Osteoblast (primary cell): Measurements from ENCODE around the gene MYF5. TPM values are rescaled to one million over a fixed set of nuclear protein-coding genes. Genes with fewer than 3 reads are reported as not detected.
A peak's percentile ranks its signal among the peaks of the same experiment; 100 is the strongest.

Source experiments
- DNase-seq: peaks from one replicate; pipeline ENCODE4 v3.0.0; 2011; ENCODE audit warnings: low spot score, mixed read lengths; ENCODE audit not compliant: insufficient read length; ENCODE audit errors: missing footprints
- H2AFZ ChIP-seq: 2 replicates; pipeline ENCODE4 v1.6.0; 2011; ENCODE audit warnings: mild to moderate bottlenecking, low read length
- H3K27ac ChIP-seq: 2 replicates; pipeline ENCODE4 v1.5.1; 2011; ENCODE audit warnings: mild to moderate bottlenecking, low read depth, low read length, moderate library complexity
- H3K27me3 ChIP-seq: 2 replicates; pipeline ENCODE4 v1.6.0; 2012; ENCODE audit warnings: mild to moderate bottlenecking, control low read depth, inconsistent platforms, low read length, moderate library complexity; ENCODE audit not compliant: insufficient read depth
- H3K36me3 ChIP-seq: 2 replicates; pipeline ENCODE4 v1.5.1; 2011; ENCODE audit warnings: mild to moderate bottlenecking, low read length, control low read depth, moderate library complexity; ENCODE audit not compliant: insufficient read depth
- H3K4me1 ChIP-seq: 2 replicates; pipeline ENCODE4 v1.5.1; 2011; ENCODE audit warnings: mild to moderate bottlenecking, low read length, control low read depth, moderate library complexity; ENCODE audit not compliant: insufficient read depth
- H3K4me2 ChIP-seq: 2 replicates; pipeline ENCODE4 v1.6.0; 2011; ENCODE audit warnings: mild to moderate bottlenecking, low read length; ENCODE audit not compliant: insufficient read depth
- H3K4me3 ChIP-seq: fragments of 200-600 bp; sonication (generic); 3 replicates; pipeline ENCODE4 v1.5.1; 2012; ENCODE audit warnings: mild to moderate bottlenecking, low read length, inconsistent platforms; ENCODE audit not compliant: insufficient read depth
- H3K79me2 ChIP-seq: 2 replicates; pipeline ENCODE4 v1.6.0; 2012; ENCODE audit warnings: mild to moderate bottlenecking, low read length, control low read depth, inconsistent platforms; ENCODE audit not compliant: insufficient read depth
- H3K9me3 ChIP-seq: 2 replicates; pipeline ENCODE4 v1.5.1; 2011; ENCODE audit warnings: low read depth, low read length, control low read depth
- H4K20me1 ChIP-seq: 2 replicates; pipeline ENCODE4 v1.6.0; 2012; ENCODE audit warnings: mild to moderate bottlenecking, low read length, control low read depth; ENCODE audit not compliant: insufficient read depth
- total RNA-seq: library from RNA; depleted of rRNA; stranded (reverse); fragments of >200 nt; gene quantifications from 2 replicates; pipeline ENCODE4 v1.2.3, GENCODE V29; 2012
- TF ChIP-seq, protein P1 (sequence below): IDR thresholded peaks from 2 replicates; pipeline ENCODE4 v1.5.1; 2011; ENCODE audit warnings: mild to moderate bottlenecking, low read depth, low read length, moderate library complexity; ENCODE audit errors: extremely low read depth

The MYF5 gene
- total RNA-seq, 1 donor = not detected

DNA sequence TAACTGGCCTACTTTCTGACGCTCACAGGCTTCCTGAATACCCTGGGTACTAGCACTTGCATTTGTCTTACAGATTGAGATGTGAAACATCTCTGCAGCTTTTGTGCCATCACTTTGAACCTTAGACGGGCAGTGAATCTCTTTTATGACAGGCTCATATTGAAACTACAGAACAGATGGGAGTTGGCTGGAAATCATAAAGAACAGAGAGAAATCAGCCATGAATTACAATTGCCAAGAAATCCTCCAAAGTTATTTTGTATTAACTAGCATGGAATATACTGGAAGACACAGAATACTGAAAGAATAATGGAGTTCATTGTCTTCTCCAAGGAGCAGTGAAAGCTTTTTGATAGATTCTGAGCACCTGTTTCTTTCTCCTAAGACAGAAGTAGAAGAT, 32.7 kb downstream of the MYF5 start:
- Histone ChIP-seq H3K4me1 (no peaks in the 10 kb centered on the region), H3K79me2 (no peaks in the 10 kb centered on the region), H3K27ac (no peak overlapping the region), H3K9me3 (no peaks in the 10 kb centered on the region), H3K27me3 (no peaks in the 10 kb centered on the region), H3K4me2 (no peak overlapping the region), H3K36me3 (no peaks in the 10 kb centered on the region), H4K20me1 (no peaks in the 10 kb centered on the region), H2AFZ (no peak overlapping the region), H3K4me3 (no peak overlapping the region)
- no peak for DNase-seq
- TF ChIP-seq, protein P1, sequence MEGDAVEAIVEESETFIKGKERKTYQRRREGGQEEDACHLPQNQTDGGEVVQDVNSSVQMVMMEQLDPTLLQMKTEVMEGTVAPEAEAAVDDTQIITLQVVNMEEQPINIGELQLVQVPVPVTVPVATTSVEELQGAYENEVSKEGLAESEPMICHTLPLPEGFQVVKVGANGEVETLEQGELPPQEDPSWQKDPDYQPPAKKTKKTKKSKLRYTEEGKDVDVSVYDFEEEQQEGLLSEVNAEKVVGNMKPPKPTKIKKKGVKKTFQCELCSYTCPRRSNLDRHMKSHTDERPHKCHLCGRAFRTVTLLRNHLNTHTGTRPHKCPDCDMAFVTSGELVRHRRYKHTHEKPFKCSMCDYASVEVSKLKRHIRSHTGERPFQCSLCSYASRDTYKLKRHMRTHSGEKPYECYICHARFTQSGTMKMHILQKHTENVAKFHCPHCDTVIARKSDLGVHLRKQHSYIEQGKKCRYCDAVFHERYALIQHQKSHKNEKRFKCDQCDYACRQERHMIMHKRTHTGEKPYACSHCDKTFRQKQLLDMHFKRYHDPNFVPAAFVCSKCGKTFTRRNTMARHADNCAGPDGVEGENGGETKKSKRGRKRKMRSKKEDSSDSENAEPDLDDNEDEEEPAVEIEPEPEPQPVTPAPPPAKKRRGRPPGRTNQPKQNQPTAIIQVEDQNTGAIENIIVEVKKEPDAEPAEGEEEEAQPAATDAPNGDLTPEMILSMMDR = no peak

- H2AFZ ChIP-seq = peak overlapping the region; percentile 49
These were observed 35.8 kb downstream of the MYF5 start for GRCh38 chr12:80752464-80752863.

DNA sequence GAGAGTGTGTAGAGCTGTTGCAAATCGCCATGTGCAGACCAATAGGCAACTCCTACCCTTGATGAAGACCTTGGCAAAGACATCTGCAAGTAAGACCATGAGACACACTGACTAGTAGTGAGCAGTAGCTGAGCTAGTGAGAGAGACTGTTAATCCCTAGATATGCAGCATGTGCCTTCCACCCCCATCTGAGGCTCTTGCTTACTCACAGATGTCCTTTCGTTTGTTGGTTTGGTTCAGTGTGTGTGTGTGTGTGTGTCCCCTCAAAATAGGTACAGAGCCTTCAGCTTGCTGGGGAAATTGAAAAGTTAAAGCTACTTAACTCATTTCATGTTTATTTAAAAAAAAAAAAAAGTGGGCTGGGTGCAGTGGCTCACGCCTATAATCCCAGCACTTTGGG, 37.6 kb downstream of the MYF5 start:
- no peaks in the 10 kb centered on the region for H3K27me3 ChIP-seq
- H3K79me2 ChIP-seq = no peaks in the 10 kb centered on the region
- TF ChIP-seq, protein P1 = no peak
- no peak overlapping the region for H3K27ac ChIP-seq
- H2AFZ ChIP-seq = no peak overlapping the region
- no peaks in the 10 kb centered on the region for H3K36me3 ChIP-seq
- H3K9me3 ChIP-seq = no peaks in the 10 kb centered on the region
- no peak overlapping the region for H3K4me3 ChIP-seq
- no peak for DNase-seq
- H3K4me1 ChIP-seq = peaks cover 18% of the 10 kb centered on the region
- no peaks in the 10 kb centered on the region for H4K20me1 ChIP-seq
- no peak overlapping the region for H3K4me2 ChIP-seq

More at GRCh38 chr12:80752464-80752863, 35.8 kb downstream of the MYF5 start:
- Histone ChIP-seq H3K79me2 (no peaks in the 10 kb centered on the region), H3K36me3 (no peaks in the 10 kb centered on the region), H3K9me3 (no peaks in the 10 kb centered on the region), H4K20me1 (no peaks in the 10 kb centered on the region), H3K27ac (no peak overlapping the region), H3K27me3 (no peaks in the 10 kb centered on the region), H3K4me3 (no peak overlapping the region), H3K4me2 (no peak overlapping the region), H3K4me1 (peaks cover 10% of the 10 kb centered on the region)
- TF ChIP-seq, protein P1 = no peak
- no peak for DNase-seq

GRCh38 chr12:80756875-80757274, 40.2 kb downstream of the MYF5 start:
- H3K36me3 ChIP-seq = no peaks in the 10 kb centered on the region
- no peaks in the 10 kb centered on the region for H3K9me3 ChIP-seq
- no peak overlapping the region for H3K4me2 ChIP-seq
- TF ChIP-seq, protein P1 = no peak
- H3K27me3 ChIP-seq = no peaks in the 10 kb centered on the region
- no peak overlapping the region for H3K4me3 ChIP-seq
- H3K79me2 ChIP-seq = no peaks in the 10 kb centered on the region
- peaks cover 18% of the 10 kb centered on the region for H3K4me1 ChIP-seq
- H4K20me1 ChIP-seq = no peaks in the 10 kb centered on the region
- no peak overlapping the region for H3K27ac ChIP-seq
- H2AFZ ChIP-seq = no peak overlapping the region
- DNase-seq = peak; percentile 55
